ENCODE results near the gene AOC2. TPM values are rescaled to one million over a fixed set of nuclear protein-coding genes. Genes with fewer than 3 reads are reported as not detected.

Gene AOC2
- total and polyA plus RNA-seq, 2 of the 13 experiments (the other 11 are each of a cell fraction or from before 2014, with no cell fraction given): 1.2 to 3.3 TPM

DNA sequence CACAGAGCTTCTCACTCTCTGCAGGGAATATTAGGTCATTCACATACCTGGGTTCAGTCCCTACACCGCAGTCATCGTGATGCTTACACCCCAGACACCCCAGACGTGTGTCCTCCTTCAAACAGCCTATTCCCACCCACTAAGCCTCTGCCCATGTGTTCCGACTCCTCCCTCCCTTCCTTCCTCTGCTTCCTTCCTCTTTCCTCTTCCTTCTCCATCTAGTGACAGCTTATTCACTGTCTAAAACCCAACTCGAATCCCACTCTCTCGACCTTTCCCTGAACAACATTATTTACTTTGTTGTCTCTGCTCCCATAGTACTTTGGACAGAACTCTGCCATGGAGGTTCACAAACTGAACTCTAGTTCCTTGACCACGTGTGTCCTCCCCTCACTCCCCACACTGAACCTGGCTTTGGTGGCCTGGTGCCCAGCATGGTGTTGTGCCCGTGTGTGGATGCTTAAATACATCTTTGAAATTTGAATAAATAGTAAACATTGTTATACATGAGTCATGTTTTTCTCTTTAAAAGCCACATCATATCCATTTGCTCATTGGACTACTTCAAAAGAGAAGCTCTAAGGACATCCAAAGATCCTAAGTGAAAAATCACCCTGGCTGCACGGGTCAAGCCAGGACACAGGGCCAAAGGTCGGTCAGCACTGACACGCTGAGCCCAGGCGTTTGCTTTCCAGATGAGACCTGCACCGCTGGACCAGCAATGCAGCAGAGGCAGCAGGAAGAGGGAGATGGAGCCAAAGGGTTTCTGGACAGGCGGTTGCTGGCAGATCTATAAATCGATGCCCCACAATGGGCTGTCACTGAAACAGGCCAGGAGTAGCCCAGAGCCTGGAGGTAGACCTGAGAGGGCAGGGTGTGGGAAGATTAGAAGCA is 42.1 kb downstream of the AOC2 start (continued):
- TF ChIP-seq, protein P1, sequence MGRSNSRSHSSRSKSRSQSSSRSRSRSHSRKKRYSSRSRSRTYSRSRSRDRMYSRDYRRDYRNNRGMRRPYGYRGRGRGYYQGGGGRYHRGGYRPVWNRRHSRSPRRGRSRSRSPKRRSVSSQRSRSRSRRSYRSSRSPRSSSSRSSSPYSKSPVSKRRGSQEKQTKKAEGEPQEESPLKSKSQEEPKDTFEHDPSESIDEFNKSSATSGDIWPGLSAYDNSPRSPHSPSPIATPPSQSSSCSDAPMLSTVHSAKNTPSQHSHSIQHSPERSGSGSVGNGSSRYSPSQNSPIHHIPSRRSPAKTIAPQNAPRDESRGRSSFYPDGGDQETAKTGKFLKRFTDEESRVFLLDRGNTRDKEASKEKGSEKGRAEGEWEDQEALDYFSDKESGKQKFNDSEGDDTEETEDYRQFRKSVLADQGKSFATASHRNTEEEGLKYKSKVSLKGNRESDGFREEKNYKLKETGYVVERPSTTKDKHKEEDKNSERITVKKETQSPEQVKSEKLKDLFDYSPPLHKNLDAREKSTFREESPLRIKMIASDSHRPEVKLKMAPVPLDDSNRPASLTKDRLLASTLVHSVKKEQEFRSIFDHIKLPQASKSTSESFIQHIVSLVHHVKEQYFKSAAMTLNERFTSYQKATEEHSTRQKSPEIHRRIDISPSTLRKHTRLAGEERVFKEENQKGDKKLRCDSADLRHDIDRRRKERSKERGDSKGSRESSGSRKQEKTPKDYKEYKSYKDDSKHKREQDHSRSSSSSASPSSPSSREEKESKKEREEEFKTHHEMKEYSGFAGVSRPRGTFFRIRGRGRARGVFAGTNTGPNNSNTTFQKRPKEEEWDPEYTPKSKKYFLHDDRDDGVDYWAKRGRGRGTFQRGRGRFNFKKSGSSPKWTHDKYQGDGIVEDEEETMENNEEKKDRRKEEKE (IDR thresholded peaks at IDR 0.05): no peak
- TF ChIP-seq JUND (CRISPR knock-in tag; IDR thresholded peaks at IDR 0.05) (peak; percentile 76), ZNF256 (CRISPR knock-in tag; conservative IDR thresholded peaks at IDR 0.05) (no peak), ZBTB21 (CRISPR knock-in tag; IDR thresholded peaks at IDR 0.05) (no peak), ZNF34 (CRISPR knock-in tag; IDR thresholded peaks at IDR 0.05; ENCODE audit: borderline replicate concordance) (peak; percentile 90; the same call in 1 of the 2 replicates), ZNF367 (CRISPR knock-in tag; IDR thresholded peaks at IDR 0.05; ENCODE audit: borderline replicate concordance) (no peak), ZFAT (CRISPR knock-in tag; conservative IDR thresholded peaks at IDR 0.05) (no peak), TCF7L2 (IDR thresholded peaks at IDR 0.05; ENCODE audit: low read depth, low read length) (no peak), NONO (IDR thresholded peaks at IDR 0.05) (no peak), NONO (CRISPR knock-in tag; conservative IDR thresholded peaks at IDR 0.05) (peak; percentile 96), ZNF567 (CRISPR knock-in tag; IDR thresholded peaks at IDR 0.05; ENCODE audit: borderline replicate concordance) (peak; percentile 80; the same call in 1 of the 2 replicates), ZSCAN25 (CRISPR knock-in tag; IDR thresholded peaks at IDR 0.05) (peak; percentile 52; the same call in 1 of the 2 replicates)
- TF ChIP-seq, protein P2, sequence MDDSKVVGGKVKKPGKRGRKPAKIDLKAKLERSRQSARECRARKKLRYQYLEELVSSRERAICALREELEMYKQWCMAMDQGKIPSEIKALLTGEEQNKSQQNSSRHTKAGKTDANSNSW (CRISPR knock-in tag; IDR thresholded peaks at IDR 0.05; ENCODE audit: borderline replicate concordance): no peak
- TF ChIP-seq, protein P3, sequence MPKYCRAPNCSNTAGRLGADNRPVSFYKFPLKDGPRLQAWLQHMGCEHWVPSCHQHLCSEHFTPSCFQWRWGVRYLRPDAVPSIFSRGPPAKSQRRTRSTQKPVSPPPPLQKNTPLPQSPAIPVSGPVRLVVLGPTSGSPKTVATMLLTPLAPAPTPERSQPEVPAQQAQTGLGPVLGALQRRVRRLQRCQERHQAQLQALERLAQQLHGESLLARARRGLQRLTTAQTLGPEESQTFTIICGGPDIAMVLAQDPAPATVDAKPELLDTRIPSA (CRISPR knock-in tag; IDR thresholded peaks at IDR 0.05; ENCODE audit: borderline replicate concordance): no peak
- TF ChIP-seq, protein P4, sequence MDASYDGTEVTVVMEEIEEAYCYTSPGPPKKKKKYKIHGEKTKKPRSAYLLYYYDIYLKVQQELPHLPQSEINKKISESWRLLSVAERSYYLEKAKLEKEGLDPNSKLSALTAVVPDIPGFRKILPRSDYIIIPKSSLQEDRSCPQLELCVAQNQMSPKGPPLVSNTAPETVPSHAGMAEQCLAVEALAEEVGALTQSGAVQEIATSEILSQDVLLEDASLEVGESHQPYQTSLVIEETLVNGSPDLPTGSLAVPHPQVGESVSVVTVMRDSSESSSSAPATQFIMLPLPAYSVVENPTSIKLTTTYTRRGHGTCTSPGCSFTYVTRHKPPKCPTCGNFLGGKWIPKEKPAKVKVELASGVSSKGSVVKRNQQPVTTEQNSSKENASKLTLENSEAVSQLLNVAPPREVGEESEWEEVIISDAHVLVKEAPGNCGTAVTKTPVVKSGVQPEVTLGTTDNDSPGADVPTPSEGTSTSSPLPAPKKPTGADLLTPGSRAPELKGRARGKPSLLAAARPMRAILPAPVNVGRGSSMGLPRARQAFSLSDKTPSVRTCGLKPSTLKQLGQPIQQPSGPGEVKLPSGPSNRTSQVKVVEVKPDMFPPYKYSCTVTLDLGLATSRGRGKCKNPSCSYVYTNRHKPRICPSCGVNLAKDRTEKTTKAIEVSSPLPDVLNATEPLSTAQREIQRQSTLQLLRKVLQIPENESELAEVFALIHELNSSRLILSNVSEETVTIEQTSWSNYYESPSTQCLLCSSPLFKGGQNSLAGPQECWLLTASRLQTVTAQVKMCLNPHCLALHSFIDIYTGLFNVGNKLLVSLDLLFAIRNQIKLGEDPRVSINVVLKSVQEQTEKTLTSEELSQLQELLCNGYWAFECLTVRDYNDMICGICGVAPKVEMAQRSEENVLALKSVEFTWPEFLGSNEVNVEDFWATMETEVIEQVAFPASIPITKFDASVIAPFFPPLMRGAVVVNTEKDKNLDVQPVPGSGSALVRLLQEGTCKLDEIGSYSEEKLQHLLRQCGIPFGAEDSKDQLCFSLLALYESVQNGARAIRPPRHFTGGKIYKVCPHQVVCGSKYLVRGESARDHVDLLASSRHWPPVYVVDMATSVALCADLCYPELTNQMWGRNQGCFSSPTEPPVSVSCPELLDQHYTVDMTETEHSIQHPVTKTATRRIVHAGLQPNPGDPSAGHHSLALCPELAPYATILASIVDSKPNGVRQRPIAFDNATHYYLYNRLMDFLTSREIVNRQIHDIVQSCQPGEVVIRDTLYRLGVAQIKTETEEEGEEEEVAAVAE (CRISPR knock-in tag; IDR thresholded peaks at IDR 0.05; ENCODE audit: borderline replicate concordance): no peak
- TF ChIP-seq, protein P5, sequence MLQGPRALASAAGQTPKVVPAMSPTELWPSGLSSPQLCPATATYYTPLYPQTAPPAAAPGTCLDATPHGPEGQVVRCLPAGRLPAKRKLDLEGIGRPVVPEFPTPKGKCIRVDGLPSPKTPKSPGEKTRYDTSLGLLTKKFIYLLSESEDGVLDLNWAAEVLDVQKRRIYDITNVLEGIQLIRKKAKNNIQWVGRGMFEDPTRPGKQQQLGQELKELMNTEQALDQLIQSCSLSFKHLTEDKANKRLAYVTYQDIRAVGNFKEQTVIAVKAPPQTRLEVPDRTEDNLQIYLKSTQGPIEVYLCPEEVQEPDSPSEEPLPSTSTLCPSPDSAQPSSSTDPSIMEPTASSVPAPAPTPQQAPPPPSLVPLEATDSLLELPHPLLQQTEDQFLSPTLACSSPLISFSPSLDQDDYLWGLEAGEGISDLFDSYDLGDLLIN (CRISPR knock-in tag; IDR thresholded peaks at IDR 0.05; ENCODE audit: borderline replicate concordance): no peak
- TF ChIP-seq, protein P6, sequence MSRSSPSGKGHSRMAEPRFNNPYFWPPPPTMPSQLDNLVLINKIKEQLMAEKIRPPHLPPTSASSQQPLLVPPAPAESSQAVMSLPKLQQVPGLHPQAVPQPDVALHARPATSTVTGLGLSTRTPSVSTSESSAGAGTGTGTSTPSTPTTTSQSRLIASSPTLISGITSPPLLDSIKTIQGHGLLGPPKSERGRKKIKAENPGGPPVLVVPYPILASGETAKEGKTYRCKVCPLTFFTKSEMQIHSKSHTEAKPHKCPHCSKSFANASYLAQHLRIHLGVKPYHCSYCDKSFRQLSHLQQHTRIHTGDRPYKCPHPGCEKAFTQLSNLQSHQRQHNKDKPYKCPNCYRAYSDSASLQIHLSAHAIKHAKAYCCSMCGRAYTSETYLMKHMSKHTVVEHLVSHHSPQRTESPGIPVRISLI (CRISPR knock-in tag; IDR thresholded peaks at IDR 0.05; ENCODE audit: borderline replicate concordance): peak; percentile 73; the same call in 1 of the 2 replicates

Measured in HepG2 (cell line).